Upper lobe of right lung (tissue), 1 donor: Measurements from ENCODE around the gene TMOD1. TPM values are rescaled to one million over a fixed set of nuclear protein-coding genes. Genes with fewer than 3 reads are reported as not detected.
"Not testable (repeated sequence)": the region's sequence is repeated elsewhere in the genome, so short reads cannot be mapped to it uniquely, and the experiment has no call there.

Source experiments
- ATAC-seq: fragments of 200-7000 bp; cut with Tn5 transposase; one replicate; pipeline ENCODE4 v1.9.1; 2020; ENCODE audit warnings: mild to moderate bottlenecking, moderate library complexity
- DNase-seq: peaks from one replicate; pipeline ENCODE4 v3.0.0-alpha.2; 2020
- H3K27ac ChIP-seq: fragments of 200-600 bp; one replicate; pipeline ENCODE4 v1.8.0; 2022
- H3K27me3 ChIP-seq: fragments of 200-600 bp; one replicate; pipeline ENCODE4 v1.8.0; 2022; ENCODE audit warnings: mild to moderate bottlenecking
- H3K36me3 ChIP-seq: fragments of 200-600 bp; one replicate; pipeline ENCODE4 v1.8.0; 2022
- H3K4me1 ChIP-seq: fragments of 200-600 bp; one replicate; pipeline ENCODE4 v1.8.0; 2022
- H3K4me3 ChIP-seq: fragments of 200-600 bp; one replicate; pipeline ENCODE4 v1.8.0; 2022; ENCODE audit warnings: mild to moderate bottlenecking
- H3K9me3 ChIP-seq: fragments of 200-600 bp; one replicate; pipeline ENCODE4 v1.8.0; 2022
- intact Hi-C: fragments of 100-400 bp; cut with DNase I; formaldehyde crosslinking; loops from one replicate; pipeline ENCODE4 v1.11.0; 2022
- total RNA-seq: library from RNA; stranded (reverse); fragmentation: NEBNext Ultra II Directional; extraction: Animal tissue kit (Norgen Biotek cat#: 25700); gene quantifications from one replicate; pipeline ENCODE4 v1.2.1, GENCODE V29; 2021
- TF ChIP-seq, protein P1 (sequence below): fragments of 200-600 bp; IDR thresholded peaks from one replicate; pipeline ENCODE4 v1.8.0; 2022; ENCODE audit warnings: antibody characterized with exemption
- donor health status: DM: no; HTN: yes; CAD: no; lungs with severe emphysema.

The TMOD1 gene
- total RNA-seq, 1 donor from 2014 or later = 11.3 TPM

DNA sequence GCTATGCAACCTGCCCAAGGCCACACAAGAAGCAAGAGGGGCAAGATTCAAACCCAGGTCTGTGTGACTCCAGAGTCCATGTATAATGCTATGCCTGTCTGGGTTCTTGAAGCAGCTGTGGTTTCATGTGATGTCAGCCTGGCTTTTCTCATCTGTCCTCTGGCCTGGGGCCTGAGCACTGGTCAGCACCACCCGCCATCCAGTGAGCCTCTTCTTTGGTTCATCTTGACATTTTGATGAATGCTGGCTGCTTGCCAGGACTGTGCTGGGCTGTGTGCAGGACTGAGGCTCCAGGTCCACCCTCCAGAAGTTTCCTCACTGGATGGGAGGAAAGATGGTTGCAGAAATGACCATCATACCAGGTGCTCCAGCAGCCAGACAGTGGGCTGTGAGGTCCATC is 70.2 kb downstream of the TMOD1 start:
- Histone ChIP-seq H3K4me3 (no peak overlapping the region), H3K27ac (no peak overlapping the region), H3K36me3 (peaks cover 9% of the 10 kb centered on the region), H3K9me3 (no peaks in the 10 kb centered on the region), H3K4me1 (no peaks in the 10 kb centered on the region), H3K27me3 (no peaks in the 10 kb centered on the region)
- DNase-seq (peak; percentile 25), ATAC-seq (no peak)
- TF ChIP-seq, protein P1, sequence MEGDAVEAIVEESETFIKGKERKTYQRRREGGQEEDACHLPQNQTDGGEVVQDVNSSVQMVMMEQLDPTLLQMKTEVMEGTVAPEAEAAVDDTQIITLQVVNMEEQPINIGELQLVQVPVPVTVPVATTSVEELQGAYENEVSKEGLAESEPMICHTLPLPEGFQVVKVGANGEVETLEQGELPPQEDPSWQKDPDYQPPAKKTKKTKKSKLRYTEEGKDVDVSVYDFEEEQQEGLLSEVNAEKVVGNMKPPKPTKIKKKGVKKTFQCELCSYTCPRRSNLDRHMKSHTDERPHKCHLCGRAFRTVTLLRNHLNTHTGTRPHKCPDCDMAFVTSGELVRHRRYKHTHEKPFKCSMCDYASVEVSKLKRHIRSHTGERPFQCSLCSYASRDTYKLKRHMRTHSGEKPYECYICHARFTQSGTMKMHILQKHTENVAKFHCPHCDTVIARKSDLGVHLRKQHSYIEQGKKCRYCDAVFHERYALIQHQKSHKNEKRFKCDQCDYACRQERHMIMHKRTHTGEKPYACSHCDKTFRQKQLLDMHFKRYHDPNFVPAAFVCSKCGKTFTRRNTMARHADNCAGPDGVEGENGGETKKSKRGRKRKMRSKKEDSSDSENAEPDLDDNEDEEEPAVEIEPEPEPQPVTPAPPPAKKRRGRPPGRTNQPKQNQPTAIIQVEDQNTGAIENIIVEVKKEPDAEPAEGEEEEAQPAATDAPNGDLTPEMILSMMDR = no peak
- intact Hi-C loops = no loop called here

DNA sequence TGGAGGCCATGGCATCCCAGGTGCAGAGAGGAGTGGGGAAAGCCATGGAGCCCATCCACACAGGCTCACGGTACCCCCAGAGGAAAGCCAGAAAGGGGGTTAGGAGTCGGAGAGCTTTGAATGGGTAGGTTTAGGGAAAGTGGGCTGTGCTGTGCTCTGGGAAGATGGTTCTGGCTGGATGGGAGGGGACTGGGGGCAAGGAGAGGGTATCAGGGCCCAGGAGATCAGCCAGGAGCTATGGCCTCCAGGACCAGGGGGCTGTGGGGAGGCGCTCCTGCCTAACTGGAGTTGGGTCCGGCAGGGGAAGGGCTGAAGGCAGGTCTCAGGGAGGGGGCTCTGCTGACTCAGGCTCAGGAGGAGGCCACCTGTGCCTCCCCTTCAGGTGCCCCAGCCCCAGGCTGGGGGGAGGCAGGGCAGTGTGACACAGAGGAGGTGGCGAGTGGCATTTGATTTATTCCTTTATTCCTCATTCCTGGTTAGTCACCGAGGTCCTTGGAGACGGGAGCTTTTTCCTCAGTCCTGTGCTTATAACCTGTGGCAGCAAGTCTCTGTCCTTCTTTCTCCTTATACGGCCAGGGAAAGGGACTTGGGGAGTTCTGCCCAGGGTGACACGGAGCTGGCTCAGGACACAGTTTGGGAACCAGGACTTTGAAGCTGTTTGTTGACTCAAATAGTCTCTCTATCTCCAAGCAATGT is 70.9 kb downstream of the TMOD1 start:
- TF ChIP-seq, protein P1 = no peak
- Histone ChIP-seq H3K27ac (no peak overlapping the region), H3K36me3 (peaks cover 9% of the 10 kb centered on the region), H3K4me3 (no peak overlapping the region), H3K27me3 (no peaks in the 10 kb centered on the region), H3K4me1 (no peaks in the 10 kb centered on the region), H3K9me3 (no peaks in the 10 kb centered on the region)
- no peak for ATAC-seq
- peak; percentile 61 for DNase-seq
- intact Hi-C loops = no loop called here

DNA sequence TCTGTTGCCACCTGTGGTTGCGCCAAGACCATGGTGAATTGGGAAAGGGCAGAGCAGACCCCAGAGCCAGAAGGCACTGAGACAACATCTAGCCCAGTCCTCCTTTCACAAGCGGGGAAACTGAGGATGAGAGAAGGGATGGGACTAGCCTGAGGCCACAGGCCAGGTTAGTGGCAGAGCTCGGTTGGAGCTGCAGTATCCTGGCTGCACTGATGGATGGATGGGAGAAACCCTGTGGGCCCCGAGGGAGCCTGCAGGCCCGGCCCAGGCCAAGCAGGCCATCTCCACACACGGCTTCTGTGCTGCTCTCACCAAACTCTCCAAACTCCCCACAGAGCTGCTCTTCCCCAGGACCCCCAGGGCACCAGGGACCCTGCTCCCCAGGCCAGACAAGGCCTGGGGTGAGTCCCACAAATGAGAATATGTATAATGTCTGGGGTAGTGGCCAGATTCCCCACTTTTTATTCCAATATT is 71.5 kb downstream of the TMOD1 start:
- ATAC-seq = no peak
- Histone ChIP-seq H3K36me3 (peaks cover 9% of the 10 kb centered on the region), H3K27ac (no peak overlapping the region), H3K4me1 (no peaks in the 10 kb centered on the region), H3K27me3 (no peaks in the 10 kb centered on the region), H3K4me3 (no peak overlapping the region), H3K9me3 (no peaks in the 10 kb centered on the region)
- DNase-seq = peak; percentile 36
- TF ChIP-seq, protein P1 = no peak
- intact Hi-C loops = no loop called here

DNA sequence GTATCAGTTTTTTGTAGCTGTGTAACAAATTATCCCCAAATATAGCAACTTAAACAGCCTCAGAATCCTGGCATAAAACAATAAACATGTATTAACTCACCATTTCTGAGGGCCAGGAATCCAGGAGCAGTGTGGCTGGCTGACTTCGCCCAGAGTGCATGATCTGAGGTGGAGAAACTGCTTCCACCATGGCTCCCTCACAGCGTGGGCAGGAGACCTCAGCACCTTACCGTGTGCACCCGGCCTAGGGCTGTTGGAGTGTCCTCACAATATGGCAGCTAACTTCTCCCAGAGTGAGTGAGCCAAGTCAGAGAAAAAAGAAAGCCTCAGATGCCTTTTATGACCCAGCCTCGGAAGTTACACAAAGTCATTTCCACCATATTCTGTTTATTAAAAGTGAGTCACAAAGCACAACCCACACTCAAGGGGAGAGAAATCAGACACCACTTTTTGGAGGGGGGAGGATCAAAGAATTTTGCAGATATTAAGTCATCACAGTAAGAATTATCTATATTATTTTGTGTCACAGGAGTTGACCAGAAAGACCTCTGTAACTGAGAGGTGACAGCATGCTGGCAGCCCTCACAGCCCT is 72.1 kb downstream of the TMOD1 start:
- ATAC-seq = no peak
- TF ChIP-seq, protein P1 = no peak
- intact Hi-C loops = no loop called here

DNA sequence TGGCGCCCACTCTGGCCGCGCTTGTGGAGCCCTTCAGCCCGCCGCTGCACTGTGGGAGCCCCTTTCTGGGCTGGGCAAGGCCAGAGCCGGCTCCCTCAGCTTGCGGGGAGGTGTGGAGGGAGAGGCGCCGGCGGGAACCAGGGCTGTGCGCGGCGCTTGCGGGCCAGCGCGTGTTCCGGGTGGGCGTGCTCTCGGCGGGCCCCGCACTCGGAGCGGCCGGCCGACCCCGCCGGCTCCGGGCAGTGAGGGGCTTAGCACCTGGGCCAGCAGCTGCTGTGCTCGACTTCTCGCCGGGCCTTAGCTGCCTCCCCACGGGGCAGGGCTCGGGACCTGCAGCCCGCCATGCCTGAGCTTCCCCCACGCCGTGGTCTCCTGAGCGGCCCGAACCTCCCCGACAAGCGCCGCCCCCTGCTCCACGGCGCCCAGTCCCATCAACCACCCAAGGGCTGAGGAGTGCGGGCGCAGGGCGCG is 72.7 kb downstream of the TMOD1 start:
- H3K36me3 ChIP-seq, ATAC-seq, H3K27ac ChIP-seq, H3K4me1 ChIP-seq, H3K9me3 ChIP-seq, intact Hi-C loops, H3K27me3 ChIP-seq, H3K4me3 ChIP-seq: not testable (repeated sequence)
- DNase-seq = peak; percentile 47

More for the DNA sequence above, 72.1 kb downstream of the TMOD1 start:
- no peak overlapping the region for H3K27ac ChIP-seq
- H3K4me1 ChIP-seq = no peaks in the 10 kb centered on the region
- peaks cover 9% of the 10 kb centered on the region for H3K36me3 ChIP-seq
- H3K27me3 ChIP-seq = no peaks in the 10 kb centered on the region
- H3K9me3 ChIP-seq = no peaks in the 10 kb centered on the region
- peak; percentile 22 for DNase-seq
- H3K4me3 ChIP-seq = no peak overlapping the region

DNA sequence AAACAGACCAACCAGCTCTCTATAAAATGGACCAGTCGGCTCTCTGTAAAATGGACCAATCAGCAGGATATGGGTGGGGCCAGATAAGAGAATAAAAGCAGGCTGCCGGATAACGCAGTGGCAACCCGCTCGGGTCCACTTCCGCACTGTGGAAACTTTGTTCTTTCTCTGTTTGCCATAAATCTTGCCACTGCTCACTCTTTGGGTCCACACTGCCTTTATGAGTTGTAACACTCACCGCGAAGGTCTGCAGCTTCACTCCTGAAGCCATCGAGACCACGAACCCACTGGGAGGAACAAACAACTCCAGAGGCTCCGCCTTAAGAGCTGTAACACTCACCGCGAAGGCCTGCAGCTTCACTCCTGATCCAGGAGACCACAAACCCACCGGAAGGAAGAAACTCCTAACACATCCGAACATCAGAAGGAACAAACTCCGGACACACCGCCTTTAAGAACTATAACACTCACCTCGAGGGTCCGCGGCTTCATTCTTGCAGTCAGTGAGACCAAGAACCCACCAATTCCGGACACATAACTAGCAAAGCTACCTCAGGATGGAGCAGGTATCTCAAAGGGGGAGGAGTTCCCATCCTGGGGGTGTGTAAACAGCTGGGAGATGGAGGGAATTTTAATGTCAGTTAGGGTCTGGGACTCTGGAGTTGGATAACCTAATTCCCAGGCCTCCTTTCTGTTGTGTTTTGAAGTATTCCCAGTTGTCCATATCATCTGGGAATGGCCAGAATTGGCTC is 73.6 kb downstream of the TMOD1 start:
- H3K36me3 ChIP-seq, H3K27me3 ChIP-seq, H3K4me1 ChIP-seq, ATAC-seq, intact Hi-C loops, H3K9me3 ChIP-seq, H3K27ac ChIP-seq: not testable (repeated sequence)
- peak; percentile 52 for DNase-seq
- H3K4me3 ChIP-seq = peak overlapping the region; percentile 23
